ENCODE data around the gene SRC.

- no peak for TF ChIP-seq CTCF (IDR thresholded peaks at IDR 0.05)
- TF ChIP-seq POLR2A (IDR thresholded peaks at IDR 0.05) = no peak
These were observed 101.7 kb downstream of the SRC start for GRCh38 chr20:37447688-37448087.

Data from body of pancreas (tissue), 4 donors.